Left forelimb (tissue), 1 donor: ENCODE measurements around the gene P4HA3.

Experiments
- DNase-seq: peaks from one replicate; pipeline ENCODE4 v3.0.0-alpha.2; 2018; ENCODE audit warnings: low spot score

P4HA3 gene

GRCh38 chr11:74316772-74317505 is 5.5 kb upstream of the P4HA3 start:
- DNase-seq = no peak

- DNase-seq = no peak
These were observed 886 bp upstream of the P4HA3 start for GRCh38 chr11:74312326-74312725.

- DNase-seq = no peak
These were observed 583 bp downstream of the P4HA3 start for GRCh38 chr11:74310857-74311256.

- DNase-seq = no peak
These were observed 4.0 kb downstream of the P4HA3 start for GRCh38 chr11:74307434-74307833.

GRCh38 chr11:74306435-74307175 is 4.8 kb downstream of the P4HA3 start:
- no peak for DNase-seq

- DNase-seq = no peak
These were observed 12.4 kb downstream of the P4HA3 start for GRCh38 chr11:74299015-74299414.

- no peak for DNase-seq
These were observed 14.0 kb downstream of the P4HA3 start for GRCh38 chr11:74297484-74297883.

- no peak for DNase-seq
These were observed 22.5 kb downstream of the P4HA3 start for GRCh38 chr11:74288911-74289310.

GRCh38 chr11:74288161-74288560 is 23.3 kb downstream of the P4HA3 start:
- no peak for DNase-seq

- DNase-seq = no peak
These were observed 27.0 kb downstream of the P4HA3 start for GRCh38 chr11:74284466-74284865.

- no peak for DNase-seq
These were observed 27.8 kb downstream of the P4HA3 start for GRCh38 chr11:74283580-74284180.

- DNase-seq = no peak
These were observed 28.5 kb downstream of the P4HA3 start for GRCh38 chr11:74282914-74283371.

- DNase-seq = no peak
These were observed 29.0 kb downstream of the P4HA3 start for GRCh38 chr11:74282421-74282820.

GRCh38 chr11:74280494-74280893 is 30.9 kb downstream of the P4HA3 start:
- no peak for DNase-seq

- DNase-seq = no peak
These were observed 32.2 kb downstream of the P4HA3 start for GRCh38 chr11:74279256-74279655.

- no peak for DNase-seq
These were observed 32.7 kb downstream of the P4HA3 start for GRCh38 chr11:74278721-74279161.

- no peak for DNase-seq
These were observed 33.3 kb downstream of the P4HA3 start for GRCh38 chr11:74278103-74278502.

GRCh38 chr11:74276581-74276980 is 34.9 kb downstream of the P4HA3 start:
- DNase-seq = no peak

- no peak for DNase-seq
These were observed 39.2 kb downstream of the P4HA3 start for GRCh38 chr11:74272276-74272675.

- no peak for DNase-seq
These were observed 42.2 kb downstream of the P4HA3 start for GRCh38 chr11:74269161-74269811.

- no peak for DNase-seq
These were observed 43.0 kb downstream of the P4HA3 start for GRCh38 chr11:74268456-74268855.

- no peak for DNase-seq
These were observed 44.4 kb downstream of the P4HA3 start for GRCh38 chr11:74267014-74267413.
